ENCODE measurements around the gene STPG2. TPM values are rescaled to one million over a fixed set of nuclear protein-coding genes. Genes with fewer than 3 reads are reported as not detected.

STPG2 gene
- total RNA-seq, 1 experiment from 2014 or later: 0.20 TPM

DNA sequence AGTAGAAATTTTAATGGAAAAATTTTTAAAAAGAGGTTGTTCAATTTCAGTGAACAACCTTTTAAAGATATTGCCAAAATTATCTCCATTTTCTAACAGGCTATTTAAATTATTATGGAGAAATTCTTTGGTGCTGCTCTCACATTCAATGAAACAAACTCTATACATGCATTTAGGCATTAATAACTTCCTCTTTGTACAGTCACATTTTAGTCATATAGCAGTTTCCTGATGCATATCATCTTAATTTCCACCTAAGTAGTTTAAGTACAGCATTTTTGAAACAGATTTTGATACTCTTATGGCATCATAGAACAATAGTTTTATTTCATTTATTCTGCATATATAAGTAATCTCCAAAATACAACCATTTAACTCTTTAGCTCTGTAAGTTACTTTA is 500.1 kb downstream of the STPG2 start:
- Histone ChIP-seq H3K18ac (ENCODE audit: insufficient read length, low read depth, low read length) (no peak overlapping the region), H3K79me2 (ENCODE audit: insufficient read depth, low read length) (no peaks in the 10 kb centered on the region), H3K23ac (ENCODE audit: insufficient read length, low read depth, low read length) (no peak overlapping the region), H2BK15ac (ENCODE audit: low read depth, low read length) (no peak overlapping the region), H3K9ac (ENCODE audit: extremely low read depth, insufficient read length, low read length) (no peak overlapping the region), H3T11ph (ENCODE audit: low read length) (no peak overlapping the region), H2AFZ (ENCODE audit: low read length) (no peak overlapping the region), H4K5ac (ENCODE audit: insufficient read length, low read depth, low read length) (no peak overlapping the region), H3K79me1 (ENCODE audit: insufficient read depth, low read depth, low read length, poor library complexity, severe bottlenecking) (no peaks in the 10 kb centered on the region), H3K27ac (ENCODE audit: insufficient read length, low read depth, low read length) (no peak overlapping the region), H2BK120ac (ENCODE audit: low read depth, low read length, poor library complexity, severe bottlenecking) (no peak overlapping the region), H2BK5ac (ENCODE audit: insufficient read length, low read length) (no peak overlapping the region), H3K14ac (ENCODE audit: insufficient read depth, low read length) (no peak overlapping the region), H3K4ac (ENCODE audit: low read depth, low read length) (no peak overlapping the region), H3K4me1 (ENCODE audit: insufficient read depth, low read length) (no peaks in the 10 kb centered on the region), H4K8ac (replicated peaks; ENCODE audit: insufficient read length, low read depth, low read length) (no peak overlapping the region), H3K4me2 (ENCODE audit: insufficient read depth, insufficient read length, low read length) (no peak overlapping the region), H2AK5ac (ENCODE audit: insufficient read length, low read length) (no peak overlapping the region), H3K9me3 (ENCODE audit: control insufficient read depth, low read depth, low read length) (no peaks in the 10 kb centered on the region), H4K20me1 (ENCODE audit: control insufficient read depth, insufficient read depth, insufficient read length) (no peaks in the 10 kb centered on the region), H3K23me2 (ENCODE audit: insufficient read length, low read depth, low read length, poor library complexity, severe bottlenecking) (no peaks in the 10 kb centered on the region), H3K27me3 (ENCODE audit: insufficient read depth, low read length) (no peaks in the 10 kb centered on the region), H4K91ac (ENCODE audit: insufficient read length, low read depth, low read length) (no peak overlapping the region), H2BK20ac (ENCODE audit: low read depth, low read length, poor library complexity, severe bottlenecking) (no peak overlapping the region), H2BK12ac (ENCODE audit: insufficient read length, low read depth, low read length) (no peak overlapping the region), H3K56ac (ENCODE audit: insufficient read length, low read depth, low read length) (no peak overlapping the region)
- no peak overlapping the region for H3K4me3 Mint-ChIP-seq
- H3K9me3 Mint-ChIP-seq: peaks cover 0 to 3% of the 10 kb centered on the region in 2 experiments; a peak in 1 of 5 replicates
- no peaks in the 10 kb centered on the region for H3K4me1 Mint-ChIP-seq
- DNase-seq: no peak
- TF ChIP-seq, protein P1, sequence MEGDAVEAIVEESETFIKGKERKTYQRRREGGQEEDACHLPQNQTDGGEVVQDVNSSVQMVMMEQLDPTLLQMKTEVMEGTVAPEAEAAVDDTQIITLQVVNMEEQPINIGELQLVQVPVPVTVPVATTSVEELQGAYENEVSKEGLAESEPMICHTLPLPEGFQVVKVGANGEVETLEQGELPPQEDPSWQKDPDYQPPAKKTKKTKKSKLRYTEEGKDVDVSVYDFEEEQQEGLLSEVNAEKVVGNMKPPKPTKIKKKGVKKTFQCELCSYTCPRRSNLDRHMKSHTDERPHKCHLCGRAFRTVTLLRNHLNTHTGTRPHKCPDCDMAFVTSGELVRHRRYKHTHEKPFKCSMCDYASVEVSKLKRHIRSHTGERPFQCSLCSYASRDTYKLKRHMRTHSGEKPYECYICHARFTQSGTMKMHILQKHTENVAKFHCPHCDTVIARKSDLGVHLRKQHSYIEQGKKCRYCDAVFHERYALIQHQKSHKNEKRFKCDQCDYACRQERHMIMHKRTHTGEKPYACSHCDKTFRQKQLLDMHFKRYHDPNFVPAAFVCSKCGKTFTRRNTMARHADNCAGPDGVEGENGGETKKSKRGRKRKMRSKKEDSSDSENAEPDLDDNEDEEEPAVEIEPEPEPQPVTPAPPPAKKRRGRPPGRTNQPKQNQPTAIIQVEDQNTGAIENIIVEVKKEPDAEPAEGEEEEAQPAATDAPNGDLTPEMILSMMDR (conservative IDR thresholded peaks at IDR 0.05): no peak
- H3K27ac Mint-ChIP-seq: no peak overlapping the region
- H3K27me3 Mint-ChIP-seq (ENCODE audit: low read depth): no peaks in the 10 kb centered on the region
- H3K36me3 Mint-ChIP-seq (ENCODE audit: insufficient read depth in 1 of 3, low read depth in 3 of 3): no peaks in the 10 kb centered on the region

Data from H9 (cell line).